Fibroblast of pulmonary artery (primary cell): ENCODE data around the gene PGK1.
"Not testable (repeated sequence)": the region's sequence is repeated elsewhere in the genome, so short reads cannot be mapped to it uniquely, and the experiment has no call there.

Experiments used
- DNase-seq: peaks from one replicate; pipeline ENCODE4 v3.0.0-alpha.2; 2010; ENCODE audit warnings: low read depth
- H3K4me3 ChIP-seq: replicated peaks from 2 replicates; pipeline ENCODE4 v1.5.1; 2011; ENCODE audit warnings: low read depth, mild to moderate bottlenecking, control low read depth, low read length, moderate library complexity
- TF ChIP-seq, protein P1 (sequence below): IDR thresholded peaks from 2 replicates; pipeline ENCODE4 v1.5.1; 2011; ENCODE audit warnings: mild to moderate bottlenecking, control low read depth, low read length, inconsistent platforms; ENCODE audit errors: missing control alignments

The PGK1 gene

DNA sequence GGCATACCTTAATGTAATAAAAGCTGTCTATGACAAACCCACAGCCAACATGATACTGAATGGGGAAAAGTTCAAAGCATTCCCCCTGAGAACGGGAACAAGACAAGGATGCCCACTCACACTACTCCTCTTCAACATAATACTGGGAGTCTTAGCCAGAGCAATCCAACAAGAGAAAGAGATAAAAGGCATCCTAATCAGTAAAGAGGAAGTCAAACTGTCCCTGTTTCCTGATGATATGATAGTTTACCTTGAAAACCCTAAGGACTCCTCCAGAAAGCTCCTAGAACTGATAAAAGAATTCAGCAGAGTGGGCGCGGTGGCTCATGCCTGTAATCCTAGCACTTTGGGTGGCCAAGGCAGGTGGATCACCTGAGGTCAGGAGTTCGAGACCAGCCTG, 59.1 kb downstream of the PGK1 start:
- DNase-seq, H3K4me3 ChIP-seq: not testable (repeated sequence)

DNA sequence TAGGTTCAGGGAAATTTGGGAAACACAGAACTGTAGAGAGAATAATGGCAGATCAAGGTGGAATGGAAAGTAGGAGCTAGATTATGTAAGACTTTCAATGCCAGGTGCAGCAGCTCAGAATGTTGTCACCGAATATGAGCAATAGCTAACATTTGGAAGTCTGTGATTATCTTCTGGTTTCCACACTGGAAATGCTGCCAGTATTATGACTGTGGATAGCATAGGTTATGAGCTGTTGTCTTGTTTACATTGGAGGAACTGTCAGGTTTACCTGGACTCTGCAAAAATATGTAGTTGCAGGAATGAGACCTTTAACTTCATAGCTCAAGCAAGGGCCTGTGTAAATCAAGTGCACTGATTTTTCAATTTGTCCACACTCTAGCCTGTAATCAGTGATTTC, 61.4 kb downstream of the PGK1 start:
- no peak for DNase-seq
- TF ChIP-seq, protein P1, sequence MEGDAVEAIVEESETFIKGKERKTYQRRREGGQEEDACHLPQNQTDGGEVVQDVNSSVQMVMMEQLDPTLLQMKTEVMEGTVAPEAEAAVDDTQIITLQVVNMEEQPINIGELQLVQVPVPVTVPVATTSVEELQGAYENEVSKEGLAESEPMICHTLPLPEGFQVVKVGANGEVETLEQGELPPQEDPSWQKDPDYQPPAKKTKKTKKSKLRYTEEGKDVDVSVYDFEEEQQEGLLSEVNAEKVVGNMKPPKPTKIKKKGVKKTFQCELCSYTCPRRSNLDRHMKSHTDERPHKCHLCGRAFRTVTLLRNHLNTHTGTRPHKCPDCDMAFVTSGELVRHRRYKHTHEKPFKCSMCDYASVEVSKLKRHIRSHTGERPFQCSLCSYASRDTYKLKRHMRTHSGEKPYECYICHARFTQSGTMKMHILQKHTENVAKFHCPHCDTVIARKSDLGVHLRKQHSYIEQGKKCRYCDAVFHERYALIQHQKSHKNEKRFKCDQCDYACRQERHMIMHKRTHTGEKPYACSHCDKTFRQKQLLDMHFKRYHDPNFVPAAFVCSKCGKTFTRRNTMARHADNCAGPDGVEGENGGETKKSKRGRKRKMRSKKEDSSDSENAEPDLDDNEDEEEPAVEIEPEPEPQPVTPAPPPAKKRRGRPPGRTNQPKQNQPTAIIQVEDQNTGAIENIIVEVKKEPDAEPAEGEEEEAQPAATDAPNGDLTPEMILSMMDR: no peak
- H3K4me3 ChIP-seq: no peak overlapping the region

DNA sequence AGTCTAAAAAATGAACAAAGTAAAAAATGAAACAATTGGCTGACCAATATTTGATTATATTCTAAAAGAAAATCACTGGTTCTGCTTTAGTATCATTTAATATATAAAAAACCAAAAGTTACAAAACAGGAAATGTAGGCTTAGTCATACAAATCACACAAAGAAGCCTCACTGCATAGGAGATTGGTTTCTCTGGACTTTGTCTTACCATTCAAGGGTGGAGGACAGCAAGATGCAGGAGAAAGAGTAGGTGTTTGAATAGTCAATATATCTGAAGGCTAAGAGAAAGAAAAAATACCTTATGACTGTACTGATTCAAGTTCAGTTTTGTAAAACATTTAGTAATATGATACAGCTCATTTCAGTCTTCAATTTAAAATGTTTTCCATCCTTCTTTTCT, 64.0 kb downstream of the PGK1 start:
- DNase-seq: peak; percentile 39
- TF ChIP-seq, protein P1: no peak
- no peak overlapping the region for H3K4me3 ChIP-seq
